HEK293 (cell line): ENCODE measurements around the gene XCL2.
"Not testable (repeated sequence)": the region's sequence is repeated elsewhere in the genome, so short reads cannot be mapped to it uniquely, and the experiment has no call there.

Experiments
- CTCF ChIA-PET: fragments of 350-600 bp; formaldehyde crosslinking; extraction: SDS; loops from one replicate; lab custom pipeline; 2021; ENCODE audit warnings: antibody characterized with exemption; lab: Yijun Ruan, JAX
- POLR2A ChIA-PET: fragments of 300-600 bp; formaldehyde crosslinking; extraction: SDS; loops from one replicate; lab custom pipeline; 2020; ENCODE audit warnings: antibody characterized with exemption, inconsistent platforms; lab: Yijun Ruan, JAX
- H3K27ac ChIP-seq: fragments of 200-500 bp; sonication (Bioruptor generic); 2 replicates; pipeline ENCODE4 v1.5.1; 2014; ENCODE audit warnings: low read depth, low read length, control low read depth, inconsistent platforms; ENCODE audit errors: extremely low read depth
- H3K36me3 ChIP-seq, 2 experiments: fragments of 200-500 bp in 1 of 2; sonication (Bioruptor generic) in 1 of 2; 1 replicate in 1 of 2; 2 replicates in 1 of 2; pipeline ENCODE4 v1.5.1; 2014 to 2017; ENCODE audit warnings: inconsistent platforms in 2 of 2, low read length in 2 of 2; ENCODE audit not compliant: control insufficient read depth in 2 of 2, insufficient read depth in 1 of 2
- H3K4me1 ChIP-seq: fragments of 200-500 bp; sonication (Bioruptor generic); 2 replicates; pipeline ENCODE4 v1.5.1; 2014; ENCODE audit warnings: mild to moderate bottlenecking, low read length, inconsistent platforms; ENCODE audit not compliant: control insufficient read depth, insufficient read depth
- H3K4me3 ChIP-seq: 2 replicates; pipeline ENCODE4 v1.5.1; 2011; ENCODE audit warnings: low read depth, mild to moderate bottlenecking, control low read depth, low read length, moderate library complexity
- H3K9me3 ChIP-seq: fragments of 200-500 bp; sonication (Bioruptor generic); 2 replicates; pipeline ENCODE4 v1.5.1; 2014; ENCODE audit warnings: low read depth, low read length, inconsistent platforms; ENCODE audit not compliant: control insufficient read depth, insufficient read depth
- ATF2 ChIP-seq: fragments of 450-650 bp; formaldehyde crosslinking; IDR thresholded peaks from 2 replicates; pipeline ENCODE4 v1.5.1; 2016; ENCODE audit warnings: missing biosample characterization, missing genetic modification characterization, low read depth
- BCL11A ChIP-seq: fragments of 450-650 bp; formaldehyde crosslinking; IDR thresholded peaks from 2 replicates; pipeline ENCODE4 v1.5.1; 2016; ENCODE audit warnings: low read depth, missing biosample characterization, missing genetic modification characterization
- GLI2 ChIP-seq: fragments of 450-650 bp; formaldehyde crosslinking; IDR thresholded peaks from 2 replicates; pipeline ENCODE4; 2017; ENCODE audit warnings: missing biosample characterization, missing genetic modification characterization, low read depth, borderline replicate concordance
- GLI4 ChIP-seq: fragments of 450-650 bp; formaldehyde crosslinking; IDR thresholded peaks from 2 replicates; pipeline ENCODE4 v1.5.1; 2016; ENCODE audit warnings: missing biosample characterization, missing genetic modification characterization
- KLF1 ChIP-seq: fragments of 450-650 bp; formaldehyde crosslinking; IDR thresholded peaks from 2 replicates; pipeline ENCODE4 v1.5.1; 2016; ENCODE audit warnings: missing biosample characterization, missing genetic modification characterization
- KLF16 ChIP-seq: fragments of 450-650 bp; formaldehyde crosslinking; IDR thresholded peaks from 2 replicates; pipeline ENCODE4 v1.5.1; 2017; ENCODE audit warnings: missing biosample characterization, missing genetic modification characterization
- MZF1 ChIP-seq: fragments of 450-650 bp; formaldehyde crosslinking; IDR thresholded peaks from 2 replicates; pipeline ENCODE4 v1.5.1; 2017; ENCODE audit warnings: missing biosample characterization, missing genetic modification characterization, borderline replicate concordance
- PRDM4 ChIP-seq: fragments of 450-650 bp; formaldehyde crosslinking; IDR thresholded peaks from 2 replicates; pipeline ENCODE4 v1.5.1; 2017; ENCODE audit warnings: missing biosample characterization, missing genetic modification characterization
- SP7 ChIP-seq: fragments of 450-650 bp; formaldehyde crosslinking; IDR thresholded peaks from 2 replicates; pipeline ENCODE4 v1.5.1; 2016; ENCODE audit warnings: missing biosample characterization, missing genetic modification characterization
- TCF7L2 ChIP-seq: IDR thresholded peaks from 2 replicates; pipeline ENCODE4 v1.6.1; 2011; ENCODE audit warnings: low read depth, mild to moderate bottlenecking, inconsistent platforms, low read length, moderate library complexity, borderline replicate concordance
- TRIM28 ChIP-seq: IDR thresholded peaks from 2 replicates; pipeline ENCODE4 v1.6.1; 2011; ENCODE audit warnings: low read length, control low read depth, borderline replicate concordance
- ZNF140 ChIP-seq: fragments of 450-650 bp; formaldehyde crosslinking; IDR thresholded peaks from 2 replicates; pipeline ENCODE4 v1.5.1; 2016; ENCODE audit warnings: missing biosample characterization, missing genetic modification characterization
- ZNF19 ChIP-seq: fragments of 450-650 bp; formaldehyde crosslinking; IDR thresholded peaks from 2 replicates; pipeline ENCODE4; 2016; ENCODE audit warnings: missing biosample characterization, missing genetic modification characterization, low read depth
- ZNF211 ChIP-seq: fragments of 450-650 bp; formaldehyde crosslinking; IDR thresholded peaks from 2 replicates; pipeline ENCODE4 v1.5.1; 2016; ENCODE audit warnings: low read depth, missing biosample characterization, missing genetic modification characterization
- ZNF221 ChIP-seq: fragments of 450-650 bp; formaldehyde crosslinking; IDR thresholded peaks from 2 replicates; pipeline ENCODE4 v1.5.1; 2017; ENCODE audit warnings: missing biosample characterization, missing genetic modification characterization, borderline replicate concordance
- ZNF302 ChIP-seq: fragments of 450-650 bp; formaldehyde crosslinking; IDR thresholded peaks from 2 replicates; pipeline ENCODE4 v1.5.1; 2016; ENCODE audit warnings: missing biosample characterization, missing genetic modification characterization, low read depth
- ZNF398 ChIP-seq: fragments of 450-650 bp; formaldehyde crosslinking; IDR thresholded peaks from 2 replicates; pipeline ENCODE4 v1.5.1; 2017; ENCODE audit warnings: missing biosample characterization, missing genetic modification characterization
- ZNF404 ChIP-seq: fragments of 450-650 bp; formaldehyde crosslinking; IDR thresholded peaks from 2 replicates; pipeline ENCODE4 v1.5.1; 2017; ENCODE audit warnings: missing biosample characterization, missing genetic modification characterization
- ZNF423 ChIP-seq: fragments of 450-650 bp; formaldehyde crosslinking; IDR thresholded peaks from 2 replicates; pipeline ENCODE4 v1.5.1; 2016; ENCODE audit warnings: missing biosample characterization, missing genetic modification characterization
- ZNF510 ChIP-seq: fragments of 450-650 bp; formaldehyde crosslinking; IDR thresholded peaks from 2 replicates; pipeline ENCODE4 v1.5.1; 2018; ENCODE audit warnings: mild to moderate bottlenecking, missing genetic modification characterization, missing biosample characterization; ENCODE audit not compliant: insufficient replicate concordance
- ZNF555 ChIP-seq: fragments of 450-650 bp; formaldehyde crosslinking; conservative IDR thresholded peaks from 2 replicates; pipeline ENCODE4 v1.5.1; 2017; ENCODE audit warnings: missing biosample characterization, mild to moderate bottlenecking, missing genetic modification characterization, inconsistent platforms
- ZNF561 ChIP-seq: fragments of 450-650 bp; IDR thresholded peaks from 2 replicates; pipeline ENCODE4 v1.5.1; 2018; ENCODE audit warnings: missing biosample characterization, missing genetic modification characterization, borderline replicate concordance
- ZNF660 ChIP-seq: fragments of 450-650 bp; IDR thresholded peaks from 2 replicates; pipeline ENCODE4 v1.5.1; 2018; ENCODE audit warnings: missing biosample characterization, mild to moderate bottlenecking, missing genetic modification characterization
- ZNF747 ChIP-seq: fragments of 450-650 bp; formaldehyde crosslinking; IDR thresholded peaks from 2 replicates; pipeline ENCODE4 v1.5.1; 2016; ENCODE audit warnings: missing biosample characterization, missing genetic modification characterization
- ZNF791 ChIP-seq: fragments of 450-650 bp; formaldehyde crosslinking; IDR thresholded peaks from 2 replicates; pipeline ENCODE4 v1.5.1; 2016; ENCODE audit warnings: missing biosample characterization, missing genetic modification characterization
- TF ChIP-seq, protein P1 (sequence below): IDR thresholded peaks from 2 replicates; pipeline ENCODE4 v1.6.1; 2011; ENCODE audit warnings: mild to moderate bottlenecking, low read depth, low read length, borderline replicate concordance

Gene XCL2

DNA sequence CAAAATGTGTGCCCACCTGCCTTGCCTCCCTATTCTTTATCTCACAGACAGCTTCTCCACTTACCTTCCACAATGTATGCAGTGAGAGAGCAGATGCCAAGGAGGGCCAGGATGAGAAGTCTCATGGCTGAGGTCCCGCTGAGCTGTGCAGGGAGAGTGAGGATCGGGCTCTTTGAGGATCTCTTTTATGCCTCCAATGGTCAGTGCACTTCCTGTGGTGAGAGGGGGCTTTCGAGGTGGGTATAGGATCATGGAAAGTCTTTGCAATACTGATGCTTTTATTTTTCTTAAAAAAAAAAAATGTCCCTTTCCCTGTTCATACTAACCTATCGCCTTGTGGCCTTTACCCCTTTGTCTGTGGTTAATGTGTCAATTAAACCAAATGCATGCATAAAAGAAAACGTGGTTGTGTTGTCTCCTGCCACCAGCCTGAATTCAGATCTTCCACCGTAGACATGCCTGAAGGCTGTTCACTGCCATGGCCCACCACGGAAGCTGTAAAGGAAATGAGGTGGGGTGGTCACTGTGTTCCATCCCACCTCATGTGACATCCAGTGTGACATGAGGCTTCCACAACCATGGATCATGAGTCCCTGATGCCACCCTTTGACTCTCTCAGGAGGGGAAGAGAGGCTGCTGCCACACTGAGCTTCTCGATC is at the start of gene XCL2:
XCL2 (minus strand) TSS at position 158 of the 659 bp plus-strand sequence; CDS start at position 125, 33 bp downstream.
- H3K9me3 ChIP-seq, H3K4me3 ChIP-seq, H3K27ac ChIP-seq, H3K4me1 ChIP-seq, POLR2A ChIA-PET, H3K36me3 ChIP-seq: not testable (repeated sequence)
- CTCF ChIA-PET, result interaction anchor here (1.2 kb wide), 1 partner anchor 15 kb away, joined by 6 read pairs; no protein-coding TSS in a partner anchor

DNA sequence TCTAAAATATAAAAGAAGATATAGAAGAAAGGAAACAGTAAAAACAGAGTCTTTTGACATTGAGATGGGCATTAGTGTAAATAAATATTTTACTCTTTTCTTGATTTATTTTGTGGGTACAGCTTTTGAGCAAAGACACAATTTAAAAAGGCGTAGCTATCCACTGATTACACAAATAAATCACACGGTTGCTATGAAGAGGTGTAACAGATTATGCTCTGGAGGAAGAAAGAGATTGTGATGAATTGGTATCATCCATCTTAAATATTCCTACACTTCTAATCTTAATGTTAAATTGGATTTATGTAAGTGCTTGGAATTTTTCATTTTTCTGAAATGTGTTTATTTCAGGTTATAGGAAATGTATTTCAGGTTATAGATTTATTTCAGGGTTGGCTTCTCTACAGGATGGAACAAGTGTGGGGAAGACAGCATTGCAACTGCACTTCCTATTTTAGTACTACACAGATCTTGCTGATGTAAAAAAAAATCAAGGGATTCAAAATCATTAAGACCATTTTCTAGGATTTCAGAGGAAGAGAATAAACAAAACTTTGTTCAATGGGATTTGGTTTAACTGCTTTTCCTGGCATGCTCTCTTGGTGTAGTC is 47.9 kb upstream of the XCL2 start:
- Histone ChIP-seq H3K9me3 (no peaks in the 10 kb centered on the region), H3K36me3 (no peaks in the 10 kb centered on the region), H3K4me1 (no peaks in the 10 kb centered on the region), H3K27ac (no peak overlapping the region), H3K4me3 (no peak overlapping the region)
- POLR2A ChIA-PET, result no interaction called here
- CTCF ChIA-PET, result no interaction called here
- TF ChIP-seq TCF7L2, result no peak
- TF ChIP-seq ZNF211 (tag by site-specific recombination), result no peak
- no peak for TF ChIP-seq ZNF423 (tag by site-specific recombination)
- no peak for TF ChIP-seq PRDM4
- no peak for TF ChIP-seq ZNF791
- no peak for TF ChIP-seq ZNF404 (tag by site-specific recombination)
- no peak for TF ChIP-seq GLI4 (tag by site-specific recombination)
- no peak for TF ChIP-seq ZNF561 (tag by site-specific recombination)
- TF ChIP-seq SP7 (tag by site-specific recombination), result no peak
- no peak for TF ChIP-seq ZNF19 (tag by site-specific recombination)
- TF ChIP-seq MZF1 (tag by site-specific recombination), result no peak
- no peak for TF ChIP-seq GLI2
- TF ChIP-seq ZNF660, result no peak
- no peak for TF ChIP-seq ZNF510 (tag by site-specific recombination)
- no peak for TF ChIP-seq KLF1 (tag by site-specific recombination)
- no peak for TF ChIP-seq ZNF747 (tag by site-specific recombination)
- no peak for TF ChIP-seq ZNF302
- no peak for TF ChIP-seq KLF16
- no peak for TF ChIP-seq ZNF555 (tag by site-specific recombination)
- no peak for TF ChIP-seq TRIM28
- TF ChIP-seq, all 188 proteins: peak for 0

DNA sequence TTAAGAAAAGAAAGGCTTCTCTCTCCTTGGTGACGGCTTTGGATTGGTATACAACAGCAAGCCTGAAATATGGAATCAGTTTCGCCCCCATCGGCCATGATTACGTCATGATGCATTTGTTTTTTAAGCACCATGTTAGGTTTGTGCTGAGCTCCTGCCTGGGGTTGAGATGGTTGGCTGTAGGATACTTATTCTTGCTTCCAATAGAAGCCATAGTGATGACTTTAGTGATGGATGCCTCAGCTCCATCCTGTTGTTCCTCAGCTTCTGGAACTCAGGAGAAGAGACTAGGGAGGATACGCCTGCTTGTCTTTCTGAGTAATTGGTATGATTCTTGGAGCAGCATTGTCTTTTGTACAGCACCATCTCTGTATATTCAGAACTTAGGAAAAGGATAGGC is 47.3 kb upstream of the XCL2 start:
- H3K36me3 ChIP-seq, result no peaks in the 10 kb centered on the region
- no peaks in the 10 kb centered on the region for H3K9me3 ChIP-seq
- H3K27ac ChIP-seq, result no peak overlapping the region
- H3K4me3 ChIP-seq, result no peak overlapping the region
- ChIA-PET CTCF (interaction anchor here (0.6 to 1.8 kb wide), 3 partner anchors 12 to 759 kb away, joined by 3 to 7 read pairs (median 6); no protein-coding TSS in a partner anchor), POLR2A (no interaction called here)
- H3K4me1 ChIP-seq, result no peaks in the 10 kb centered on the region
- TF ChIP-seq ATF2 (tag by site-specific recombination) (no peak), ZNF140 (tag by site-specific recombination) (no peak), BCL11A (tag by site-specific recombination) (no peak), ZNF221 (tag by site-specific recombination) (no peak), ZNF398 (no peak)
- TF ChIP-seq, protein P1, sequence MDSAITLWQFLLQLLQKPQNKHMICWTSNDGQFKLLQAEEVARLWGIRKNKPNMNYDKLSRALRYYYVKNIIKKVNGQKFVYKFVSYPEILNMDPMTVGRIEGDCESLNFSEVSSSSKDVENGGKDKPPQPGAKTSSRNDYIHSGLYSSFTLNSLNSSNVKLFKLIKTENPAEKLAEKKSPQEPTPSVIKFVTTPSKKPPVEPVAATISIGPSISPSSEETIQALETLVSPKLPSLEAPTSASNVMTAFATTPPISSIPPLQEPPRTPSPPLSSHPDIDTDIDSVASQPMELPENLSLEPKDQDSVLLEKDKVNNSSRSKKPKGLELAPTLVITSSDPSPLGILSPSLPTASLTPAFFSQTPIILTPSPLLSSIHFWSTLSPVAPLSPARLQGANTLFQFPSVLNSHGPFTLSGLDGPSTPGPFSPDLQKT, result no peak
